CD8-positive, alpha-beta memory T cell (primary cell): Measurements from ENCODE around the gene INPP5B. TPM values are rescaled to one million over a fixed set of nuclear protein-coding genes. Genes with fewer than 3 reads are reported as not detected.

ENCODE experiments used
- CTCF ChIA-PET: fragments of 350-600 bp; sonication (Branson Sonifier 250); formaldehyde crosslinking; loops from one replicate; lab custom pipeline; 2021; ENCODE audit warnings: antibody characterized with exemption; lab: Charles Lee
- POLR2A ChIA-PET: fragments of 350-600 bp; sonication (Branson Sonifier 250); formaldehyde crosslinking; loops from one replicate; lab custom pipeline; 2021; ENCODE audit warnings: antibody characterized with exemption; lab: Charles Lee
- DNase-seq, 5 donors: peaks; one replicate each; pipeline versions ENCODE4 v3.0.0 to v3.0.0-alpha.2; 2020 to 2022; ENCODE audit warnings: mixed read lengths in 1 of 5
- H3K27ac ChIP-seq: one replicate; pipeline ENCODE4 v1.7.0; 2013; ENCODE audit warnings: low read depth, mild to moderate bottlenecking, low read length, moderate library complexity
- H3K27me3 ChIP-seq: 2 replicates; pipeline ENCODE4 v1.7.0; 2013; ENCODE audit warnings: low read length, mild to moderate bottlenecking; ENCODE audit not compliant: insufficient read depth, poor library complexity, severe bottlenecking
- H3K36me3 ChIP-seq: 2 replicates; pipeline ENCODE4 v1.7.0; 2013; ENCODE audit warnings: mild to moderate bottlenecking, low read length, moderate library complexity; ENCODE audit not compliant: insufficient read depth
- H3K4me1 ChIP-seq: 2 replicates; pipeline ENCODE4 v1.7.0; 2013; ENCODE audit warnings: mild to moderate bottlenecking, low read length, moderate library complexity; ENCODE audit not compliant: insufficient read depth
- H3K4me3 ChIP-seq: 2 replicates; pipeline ENCODE4 v1.7.0; 2013; ENCODE audit warnings: mild to moderate bottlenecking, low read length
- H3K9me3 ChIP-seq: 2 replicates; pipeline ENCODE4 v1.7.0; 2013; ENCODE audit warnings: mild to moderate bottlenecking, low read length
- H3K27ac Mint-ChIP-seq, 8 donors: one replicate each; pipeline ENCODE4 v1.8.0; 2020 to 2021; ENCODE audit warnings: mixed read lengths in 8 of 8, mild to moderate bottlenecking in 6 of 8, inconsistent platforms in 3 of 8, moderate library complexity in 3 of 8
- H3K27me3 Mint-ChIP-seq, 2 donors: one replicate each; pipeline ENCODE4 v1.8.0; 2020 to 2021; ENCODE audit warnings: mixed read lengths in 2 of 2, mild to moderate bottlenecking in 1 of 2, moderate library complexity in 1 of 2
- H3K36me3 Mint-ChIP-seq, 3 donors: one replicate each; pipeline ENCODE4 v1.8.0; 2020 to 2021; ENCODE audit warnings: mixed read lengths in 3 of 3, inconsistent platforms in 1 of 3, mild to moderate bottlenecking in 1 of 3
- H3K4me1 Mint-ChIP-seq, 3 donors: one replicate each; pipeline ENCODE4 v1.8.0; 2020 to 2021; ENCODE audit warnings: mixed read lengths in 3 of 3, inconsistent platforms in 1 of 3, mild to moderate bottlenecking in 1 of 3
- H3K4me3 Mint-ChIP-seq, 7 donors: one replicate each; pipeline ENCODE4 v1.8.0; 2020 to 2021; ENCODE audit warnings: mixed read lengths in 7 of 7, mild to moderate bottlenecking in 6 of 7, moderate library complexity in 4 of 7, inconsistent platforms in 2 of 7
- H3K9me3 Mint-ChIP-seq, 5 donors: one replicate each; pipeline ENCODE4 v1.8.0; 2020 to 2022; ENCODE audit warnings: mixed read lengths in 5 of 5, mild to moderate bottlenecking in 3 of 5, moderate library complexity in 2 of 5, inconsistent platforms in 1 of 5
- polyA plus RNA-seq: library from polyadenylated mRNA; unstranded; fragments of 300-500 nt; fragmentation: Illumina TruSeq; gene quantifications from one replicate; pipeline ENCODE4 v1.2.3, GENCODE V29; 2021
- total RNA-seq, 2 experiments: library from RNA; stranded (reverse); gene quantifications; one replicate each; pipeline ENCODE4 v1.2.3, GENCODE V29; 2021

Gene INPP5B
- total and polyA plus RNA-seq, 3 experiments from 2014 or later = 22.9 to 25.1 (median 24.1) TPM

- DNase-seq = no peak
- ChIA-PET CTCF (no interaction called here), POLR2A (no interaction called here)
- H3K27ac Mint-ChIP-seq = no peak overlapping the region
- H3K36me3 Mint-ChIP-seq = peaks cover 0 to 77% (median 31%) of the 10 kb centered on the region in 3 donors
- peaks cover 0 to 1% (median 0%) of the 10 kb centered on the region in 3 donors for H3K4me1 Mint-ChIP-seq
- H3K4me3 Mint-ChIP-seq = no peak overlapping the region
- H3K9me3 Mint-ChIP-seq = no peaks in the 10 kb centered on the region
- H3K4me3 ChIP-seq = no peak overlapping the region
- no peaks in the 10 kb centered on the region for H3K9me3 ChIP-seq
- no peak overlapping the region for H3K27ac ChIP-seq
- H3K4me1 ChIP-seq = no peaks in the 10 kb centered on the region
- H3K36me3 ChIP-seq = peaks cover 23% of the 10 kb centered on the region
- H3K27me3 Mint-ChIP-seq = no peaks in the 10 kb centered on the region
- no peaks in the 10 kb centered on the region for H3K27me3 ChIP-seq
Observed at GRCh38 chr1:37824001-37824400, 122.9 kb downstream of the INPP5B start.

- peak in 1 of 5 donors; percentile 5 for DNase-seq
- Mint-ChIP-seq H3K36me3 (peaks cover 0 to 72% (median 27%) of the 10 kb centered on the region in 3 donors), H3K4me1 (peaks cover 0 to 1% (median 0%) of the 10 kb centered on the region in 3 donors), H3K4me3 (no peak overlapping the region), H3K27ac (peak overlapping the region in 5 of 8 donors; percentile 52 to 85 (median 69)), H3K27me3 (no peaks in the 10 kb centered on the region), H3K9me3 (no peaks in the 10 kb centered on the region)
- no peaks in the 10 kb centered on the region for H3K4me1 ChIP-seq
- CTCF ChIA-PET = interaction anchor here (1.0 kb wide), 1 partner anchor 11 kb away, joined by 4 read pairs; no protein-coding TSS in a partner anchor
- H3K36me3 ChIP-seq = peaks cover 23% of the 10 kb centered on the region
- no peak overlapping the region for H3K4me3 ChIP-seq
- H3K27ac ChIP-seq = no peak overlapping the region
- POLR2A ChIA-PET = no interaction called here
- H3K9me3 ChIP-seq = no peaks in the 10 kb centered on the region
- no peaks in the 10 kb centered on the region for H3K27me3 ChIP-seq
Observed at GRCh38 chr1:37822906-37823815, 123.7 kb downstream of the INPP5B start.

- Histone ChIP-seq H3K9me3 (no peaks in the 10 kb centered on the region), H3K4me1 (no peaks in the 10 kb centered on the region), H3K36me3 (peaks cover 23% of the 10 kb centered on the region), H3K4me3 (no peak overlapping the region), H3K27me3 (no peaks in the 10 kb centered on the region), H3K27ac (no peak overlapping the region)
- no peaks in the 10 kb centered on the region for H3K9me3 Mint-ChIP-seq
- H3K27ac Mint-ChIP-seq = no peak overlapping the region
- no peaks in the 10 kb centered on the region for H3K27me3 Mint-ChIP-seq
- CTCF ChIA-PET = no interaction called here
- no peak overlapping the region for H3K4me3 Mint-ChIP-seq
- peaks cover 0 to 1% (median 0%) of the 10 kb centered on the region in 3 donors for H3K4me1 Mint-ChIP-seq
- POLR2A ChIA-PET = no interaction called here
- peaks cover 0 to 74% (median 23%) of the 10 kb centered on the region in 3 donors for H3K36me3 Mint-ChIP-seq
- no peak for DNase-seq
Observed at GRCh38 chr1:37821481-37821880, 125.4 kb downstream of the INPP5B start.

- H3K9me3 Mint-ChIP-seq = no peaks in the 10 kb centered on the region
- Histone ChIP-seq H3K36me3 (peaks cover 15% of the 10 kb centered on the region), H3K4me3 (no peak overlapping the region), H3K27ac (no peak overlapping the region), H3K27me3 (no peaks in the 10 kb centered on the region), H3K9me3 (no peaks in the 10 kb centered on the region), H3K4me1 (no peaks in the 10 kb centered on the region)
- H3K27ac Mint-ChIP-seq = peak overlapping the region in 1 of 8 donors; percentile 29
- CTCF ChIA-PET = interaction anchor here (0.8 kb wide), 1 partner anchor 8 kb away, joined by 3 read pairs; no protein-coding TSS in a partner anchor
- H3K4me1 Mint-ChIP-seq = peaks cover 0 to 1% (median 0%) of the 10 kb centered on the region in 3 donors
- POLR2A ChIA-PET = interaction anchor here (1.0 kb wide), 1 partner anchor 9 kb away, joined by 3 read pairs; the partner anchor contains the start of genes C1orf122 and YRDC
- no peaks in the 10 kb centered on the region for H3K27me3 Mint-ChIP-seq
- H3K4me3 Mint-ChIP-seq = no peak overlapping the region
- peaks cover 0 to 75% (median 23%) of the 10 kb centered on the region in 3 donors for H3K36me3 Mint-ChIP-seq
- DNase-seq = no peak
Observed at GRCh38 chr1:37817481-37817880, 129.4 kb downstream of the INPP5B start.

DNA sequence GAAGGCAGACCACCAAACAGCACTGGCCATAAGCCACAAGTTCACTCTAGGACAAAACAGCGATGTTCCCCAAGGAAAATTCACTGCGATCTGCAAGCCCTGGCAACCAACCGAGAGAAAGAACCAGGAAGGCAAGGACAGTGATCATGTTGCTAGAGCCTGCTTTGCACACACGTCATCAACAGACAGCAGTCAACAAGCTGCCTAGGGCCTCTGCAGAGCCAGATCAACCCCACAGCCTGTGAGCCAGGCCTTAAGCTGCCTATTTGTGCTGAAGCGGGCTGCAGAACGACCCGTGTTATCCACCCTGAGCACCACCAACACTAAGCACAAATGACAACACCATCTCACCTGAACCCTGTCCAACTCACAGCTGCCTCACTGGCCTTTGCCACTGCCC is 132.6 kb downstream of the INPP5B start:
- ChIA-PET CTCF (interaction anchor here (1.0 kb wide), 1 partner anchor 45 kb away, joined by 5 read pairs; the partner anchor contains the start of gene MTF1), POLR2A (no interaction called here)
- no peak for DNase-seq
- Histone ChIP-seq H3K36me3 (no peaks in the 10 kb centered on the region), H3K27ac (no peak overlapping the region), H3K4me1 (peaks cover under 1% of the 10 kb centered on the region), H3K27me3 (no peaks in the 10 kb centered on the region), H3K9me3 (no peaks in the 10 kb centered on the region), H3K4me3 (no peak overlapping the region)
- H3K9me3 Mint-ChIP-seq = no peaks in the 10 kb centered on the region
- peak overlapping the region in 1 of 8 donors; percentile 69 for H3K27ac Mint-ChIP-seq
- H3K36me3 Mint-ChIP-seq = peaks cover 0 to 49% (median 7%) of the 10 kb centered on the region in 3 donors
- H3K4me1 Mint-ChIP-seq = peaks cover 7 to 17% (median 12%) of the 10 kb centered on the region in 3 donors
- H3K27me3 Mint-ChIP-seq = no peaks in the 10 kb centered on the region
- no peak overlapping the region for H3K4me3 Mint-ChIP-seq

DNA sequence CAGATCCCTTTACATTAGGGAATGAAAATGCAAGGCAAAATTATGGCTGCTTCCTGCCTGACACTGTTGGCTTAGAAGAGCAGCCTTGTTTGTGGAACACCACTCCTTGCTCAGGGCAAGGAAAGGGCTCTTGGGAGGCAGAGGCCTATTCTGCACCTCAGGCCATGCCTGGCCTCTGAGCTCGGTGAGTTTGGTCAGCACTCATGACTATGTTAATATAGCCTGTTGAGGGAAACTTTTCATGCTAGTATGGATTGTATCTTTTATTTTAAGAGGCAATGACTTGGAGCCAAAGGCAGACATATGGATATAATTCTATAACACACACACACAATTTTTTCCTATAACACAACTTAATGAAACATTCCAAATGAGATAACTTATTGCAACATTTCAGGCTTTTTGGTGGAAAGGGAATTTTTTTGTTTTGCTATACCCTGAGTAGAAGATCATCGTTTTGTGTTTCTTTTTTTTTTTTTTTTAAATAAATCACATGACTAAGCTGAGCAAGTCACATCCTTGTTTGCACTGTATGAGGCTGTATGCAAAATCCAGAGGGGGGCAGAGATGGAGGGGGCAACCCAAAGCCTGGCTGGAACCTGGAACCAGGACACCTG is 133.2 kb downstream of the INPP5B start:
- no peaks in the 10 kb centered on the region for H3K27me3 Mint-ChIP-seq
- no peak for DNase-seq
- H3K9me3 Mint-ChIP-seq = no peaks in the 10 kb centered on the region
- peak overlapping the region in 4 of 8 donors; percentile 24 to 57 (median 54) for H3K27ac Mint-ChIP-seq
- peaks cover 6% of the 10 kb centered on the region for H3K4me1 ChIP-seq
- no peaks in the 10 kb centered on the region for H3K9me3 ChIP-seq
- H3K27ac ChIP-seq = no peak overlapping the region
- CTCF ChIA-PET = interaction anchor here (1.0 kb wide), 1 partner anchor 46 kb away, joined by 5 read pairs; the partner anchor contains the start of gene MTF1
- no peaks in the 10 kb centered on the region for H3K36me3 ChIP-seq
- POLR2A ChIA-PET = no interaction called here
- peak overlapping the region in 1 of 7 donors; percentile 52 for H3K4me3 Mint-ChIP-seq
- peaks cover 0 to 48% (median 7%) of the 10 kb centered on the region in 3 donors for H3K36me3 Mint-ChIP-seq
- no peaks in the 10 kb centered on the region for H3K27me3 ChIP-seq
- peaks cover 13 to 23% (median 18%) of the 10 kb centered on the region in 3 donors for H3K4me1 Mint-ChIP-seq
- H3K4me3 ChIP-seq = no peak overlapping the region

GRCh38 chr1:37811027-37811655 is 135.7 kb downstream of the INPP5B start:
- Mint-ChIP-seq H3K27ac (peak overlapping the region; percentile 30 to 99 (median 58)), H3K9me3 (no peaks in the 10 kb centered on the region), H3K4me1 (peaks cover 22 to 41% (median 27%) of the 10 kb centered on the region in 3 donors), H3K36me3 (peaks cover 0 to 43% (median 6%) of the 10 kb centered on the region in 3 donors), H3K27me3 (no peaks in the 10 kb centered on the region), H3K4me3 (peak overlapping the region in 4 of 7 donors; percentile 5 to 81 (median 11))
- peak; percentile 51 to 69 (median 55) for DNase-seq
- Histone ChIP-seq H3K27me3 (no peaks in the 10 kb centered on the region), H3K27ac (no peak overlapping the region), H3K36me3 (peaks cover 6% of the 10 kb centered on the region), H3K4me3 (no peak overlapping the region), H3K4me1 (peaks cover 20% of the 10 kb centered on the region), H3K9me3 (no peaks in the 10 kb centered on the region)
- POLR2A ChIA-PET = no interaction called here
- CTCF ChIA-PET = interaction anchor here (0.9 to 1.7 kb wide), 2 partner anchors 12 to 40 kb away, joined by 3 to 4 read pairs; no protein-coding TSS in a partner anchor
